Measurements from ENCODE around the gene MPV17L.
"Not testable (repeated sequence)": the region's sequence is repeated elsewhere in the genome, so short reads cannot be mapped to it uniquely, and the experiment has no call there.

MPV17L gene

DNA sequence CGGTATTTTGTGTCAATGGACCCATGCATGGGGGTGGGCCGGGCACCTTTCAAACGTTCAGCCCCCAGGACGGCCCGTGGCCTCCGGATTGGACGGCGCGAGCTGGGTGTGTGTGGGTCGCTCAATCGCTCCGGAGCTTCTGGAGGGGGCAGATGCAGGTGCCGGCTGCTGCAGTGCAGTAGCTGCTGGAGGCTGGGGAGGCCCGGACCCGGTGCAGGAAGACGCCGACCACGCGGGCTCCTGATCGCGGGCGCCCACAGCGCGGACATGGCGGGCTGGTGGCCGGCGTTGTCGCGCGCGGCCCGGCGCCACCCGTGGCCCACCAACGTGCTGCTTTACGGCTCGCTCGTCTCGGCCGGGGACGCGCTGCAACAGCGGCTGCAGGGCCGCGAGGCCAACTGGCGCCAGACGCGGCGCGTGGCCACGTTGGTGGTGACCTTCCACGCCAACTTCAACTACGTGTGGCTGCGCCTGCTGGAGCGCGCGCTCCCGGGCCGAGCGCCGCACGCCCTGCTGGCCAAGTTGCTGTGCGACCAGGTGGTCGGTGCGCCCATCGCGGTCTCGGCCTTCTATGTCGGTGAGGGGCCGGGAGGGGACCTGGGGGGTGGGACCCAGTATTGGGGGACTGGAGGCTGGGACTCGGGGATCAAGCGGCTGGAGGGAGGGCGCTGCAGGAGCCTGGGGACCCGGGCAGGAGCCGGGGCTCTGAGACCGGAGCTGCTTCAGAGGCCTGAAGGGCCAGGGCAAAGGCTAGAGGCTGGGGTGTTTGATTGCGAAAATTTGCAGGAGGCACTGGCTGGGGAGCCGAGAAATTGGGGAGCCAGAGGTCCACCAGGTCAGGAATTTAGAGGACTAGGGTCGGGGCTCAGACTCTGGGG is at the start of gene MPV17L:
Gene MPV17L, plus strand, starts transcription at position 124 of the 878 bp plus-strand sequence. Its CDS starts 144 bp downstream, at position 268.
- not testable (repeated sequence) for DNase-seq (ENCODE audit: low read depth in 2 of 2)

DNA sequence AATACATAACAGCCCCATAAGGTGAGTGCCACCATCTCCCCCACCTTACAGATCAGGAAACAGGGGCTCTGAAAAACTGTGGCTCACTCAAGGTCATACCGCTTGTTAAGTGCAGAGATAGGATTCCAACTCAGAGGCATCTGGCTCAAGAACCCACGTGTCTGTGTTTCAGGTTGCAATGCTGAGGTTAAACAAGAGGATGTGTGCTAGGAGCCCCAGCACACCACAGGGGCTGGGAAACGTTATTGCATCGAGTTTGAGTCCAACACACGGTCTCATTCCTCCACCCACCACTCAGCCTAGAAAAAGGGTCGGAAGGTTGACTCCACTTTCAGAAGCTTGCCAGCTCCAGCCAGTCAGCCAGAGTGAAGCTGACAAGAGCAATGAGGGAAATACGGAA is 46.8 kb upstream of the MPV17L start:
- not testable (repeated sequence) for DNase-seq (ENCODE audit: low read depth in 2 of 2)

DNA sequence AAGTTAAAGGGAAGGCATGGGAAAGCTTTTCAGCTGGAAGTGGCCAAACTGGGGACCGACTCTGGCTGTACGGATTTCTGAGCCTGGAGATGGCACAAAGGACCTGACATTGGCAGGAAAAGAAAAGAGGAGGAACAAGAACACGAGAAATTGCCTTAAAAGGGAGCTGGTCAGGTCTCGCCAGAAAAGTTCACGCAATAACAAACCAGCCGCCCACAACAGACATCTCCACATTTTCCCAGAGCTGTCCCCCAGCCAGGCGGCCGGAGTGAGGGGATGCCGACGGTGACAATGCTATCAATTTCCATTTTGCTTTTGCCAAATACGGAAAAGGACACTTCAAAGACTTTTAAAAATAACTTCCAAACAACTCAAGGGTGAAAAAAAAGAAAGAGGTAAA is 44.3 kb upstream of the MPV17L start:
- DNase-seq (ENCODE audit: low read depth in 2 of 2) = not testable (repeated sequence)

DNA sequence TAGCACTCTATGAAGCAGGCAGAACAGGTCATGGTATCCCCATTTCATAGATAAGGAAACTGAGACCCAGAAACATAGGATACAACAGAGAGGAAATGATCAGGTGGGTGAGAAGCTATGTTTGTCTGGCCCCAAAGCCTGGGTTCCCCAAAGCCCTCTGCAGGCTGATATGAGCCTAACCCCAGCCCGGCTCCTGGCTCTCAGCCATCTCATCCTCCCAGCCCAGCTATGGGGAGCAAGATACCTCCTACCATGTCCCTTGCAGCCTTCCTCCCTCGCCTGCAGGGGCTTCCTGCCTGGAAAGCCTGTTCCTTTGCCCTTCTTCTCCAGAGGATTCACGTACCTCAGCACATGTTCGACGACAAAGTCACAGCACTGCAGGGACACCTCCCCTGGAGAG is 43.8 kb upstream of the MPV17L start:
- DNase-seq (ENCODE audit: low read depth in 2 of 2) = not testable (repeated sequence)

DNA sequence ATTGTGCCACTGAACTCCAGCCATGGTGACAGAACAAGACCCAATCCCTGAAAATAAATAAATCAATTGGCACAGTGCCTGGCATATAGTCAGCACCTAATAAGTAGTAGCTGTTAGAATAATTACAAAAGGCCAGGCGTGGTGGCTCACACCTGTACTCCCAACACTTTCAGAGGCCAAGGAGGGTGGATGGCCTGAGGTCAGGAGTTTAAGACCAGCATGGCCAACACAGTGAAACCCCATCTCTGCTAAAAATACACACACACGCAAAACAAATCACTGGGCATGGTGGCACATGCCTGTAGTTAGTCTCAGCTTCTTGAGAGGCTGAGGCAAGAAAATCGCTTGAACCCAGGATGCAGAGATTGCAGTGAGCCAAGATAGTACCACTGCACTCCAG is 42.7 kb upstream of the MPV17L start:
- DNase-seq (ENCODE audit: low read depth in 2 of 2) = not testable (repeated sequence)

DNA sequence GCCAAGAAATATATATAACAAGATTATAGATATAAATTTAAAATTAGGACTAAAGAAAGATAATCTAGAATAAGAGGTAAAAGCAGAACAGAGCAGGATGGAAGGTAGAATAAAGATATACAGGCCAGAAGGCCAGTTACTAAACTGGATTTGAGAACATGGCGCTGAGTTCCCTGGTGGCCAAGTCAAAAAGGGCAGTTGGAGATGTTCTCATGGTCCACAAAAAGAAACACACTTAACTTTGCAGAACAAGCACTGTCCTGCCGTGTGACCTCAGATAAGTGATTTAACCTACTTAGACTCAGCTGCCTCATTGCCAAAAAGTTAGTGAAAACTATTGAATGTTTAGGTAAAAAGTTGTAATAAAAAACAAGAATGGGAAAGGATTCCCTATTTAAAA is 40.7 kb upstream of the MPV17L start:
- not testable (repeated sequence) for DNase-seq (ENCODE audit: low read depth in 2 of 2)

DNA sequence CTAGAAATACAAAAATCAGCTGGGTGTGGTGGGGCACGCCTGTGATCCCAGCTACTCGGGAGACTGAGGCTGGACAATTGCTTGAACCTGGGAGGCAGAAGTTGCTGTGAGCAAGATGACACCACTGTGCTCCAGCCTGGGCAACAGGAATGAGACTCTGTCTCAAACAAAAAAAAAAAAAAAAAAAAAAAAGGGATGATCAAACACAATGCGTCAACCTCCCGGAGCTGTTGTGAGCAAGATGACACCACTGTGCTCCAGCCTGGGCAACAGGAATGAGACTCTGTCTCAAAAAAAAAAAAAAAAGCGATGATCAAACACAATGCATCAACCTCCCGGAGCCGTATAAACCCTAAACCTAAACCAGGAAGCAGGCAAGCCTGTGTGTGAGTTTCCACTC is 38.1 kb upstream of the MPV17L start:
- not testable (repeated sequence) for DNase-seq (ENCODE audit: low read depth in 2 of 2)

DNA sequence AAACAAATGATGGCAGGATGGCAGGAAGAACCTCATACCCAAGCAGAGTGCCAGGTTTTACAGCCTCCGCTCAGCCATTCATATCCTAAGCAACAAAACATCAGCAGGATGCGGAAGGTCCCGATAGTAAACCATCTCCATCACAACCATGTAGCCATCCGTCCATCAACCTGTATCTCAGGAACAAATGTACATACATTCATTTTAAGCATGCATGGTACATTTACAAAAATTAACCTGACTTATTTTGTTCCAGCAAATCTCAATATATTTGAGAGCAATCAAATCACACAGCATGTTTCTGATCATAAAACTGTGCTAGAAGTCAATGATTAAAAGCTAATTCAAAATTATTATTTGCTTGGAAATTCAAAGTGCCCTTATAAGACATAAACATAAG is 17.4 kb upstream of the MPV17L start, which contains the start of gene NPIPA5:
Gene NPIPA5, minus strand, starts transcription at position 101 of the 400 bp plus-strand sequence. Its CDS starts 0 bp downstream, at position 101.
- DNase-seq (ENCODE audit: low read depth in 2 of 2) = not testable (repeated sequence)

DNA sequence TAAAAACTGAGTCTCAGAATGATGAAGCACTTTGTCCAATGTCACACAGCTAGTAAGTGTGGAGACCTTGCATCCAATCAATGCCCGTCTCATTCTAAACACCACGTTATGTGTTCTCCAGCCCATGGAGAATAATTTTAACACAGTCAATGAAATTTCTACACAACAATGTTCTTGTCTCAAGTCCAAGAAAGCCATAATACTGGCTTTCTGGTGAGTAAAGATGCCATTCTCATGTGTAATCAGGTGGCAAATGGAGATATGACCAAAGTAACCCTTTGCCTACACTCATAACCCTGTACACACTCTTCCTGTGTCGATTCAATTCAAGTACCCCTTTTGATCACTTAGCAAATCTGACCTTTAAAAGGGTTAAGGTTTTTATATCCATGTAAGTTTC is 12.7 kb upstream of the MPV17L start:
- DNase-seq (ENCODE audit: low read depth in 2 of 2) = not testable (repeated sequence)

DNA sequence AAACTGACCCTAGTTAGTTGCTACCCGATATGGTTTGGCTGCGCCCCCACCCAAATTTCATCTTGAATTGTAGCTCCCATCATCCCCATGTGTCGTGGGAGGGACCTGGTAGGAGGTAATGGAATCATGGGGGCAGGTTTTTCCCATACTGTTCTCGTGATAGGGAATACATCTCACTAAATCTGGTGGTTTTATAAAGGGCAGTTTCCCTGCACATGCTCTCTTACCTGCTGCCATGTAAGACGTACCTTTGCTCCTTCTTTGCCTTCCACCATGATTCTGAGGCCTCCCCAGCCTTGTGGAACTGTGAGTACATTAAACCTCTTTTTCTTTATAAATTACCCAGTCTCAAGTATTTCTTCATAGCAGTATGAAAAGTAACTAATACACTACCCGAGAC is 7.5 kb upstream of the MPV17L start:
- DNase-seq (ENCODE audit: low read depth in 2 of 2) = not testable (repeated sequence)

DNA sequence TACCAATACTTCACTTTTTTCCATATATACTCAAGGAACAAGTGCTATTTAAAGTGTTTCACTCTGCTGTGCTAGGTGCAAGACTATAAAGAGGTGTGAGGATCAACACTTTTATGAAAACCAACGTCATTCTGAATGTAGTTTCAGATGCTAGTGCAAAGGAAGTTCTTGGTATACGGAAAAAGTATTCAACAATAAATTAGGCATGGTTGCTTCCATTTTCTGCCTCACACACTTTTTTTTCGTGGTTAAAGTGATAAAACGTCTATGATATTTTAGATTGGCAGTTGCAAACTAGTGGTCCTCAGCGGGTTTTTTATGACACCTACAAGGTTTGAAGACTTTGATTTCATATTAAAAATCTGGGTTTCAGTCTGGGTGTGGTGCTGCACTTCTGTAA is 5.6 kb upstream of the MPV17L start:
- not testable (repeated sequence) for DNase-seq (ENCODE audit: low read depth in 2 of 2)

DNA sequence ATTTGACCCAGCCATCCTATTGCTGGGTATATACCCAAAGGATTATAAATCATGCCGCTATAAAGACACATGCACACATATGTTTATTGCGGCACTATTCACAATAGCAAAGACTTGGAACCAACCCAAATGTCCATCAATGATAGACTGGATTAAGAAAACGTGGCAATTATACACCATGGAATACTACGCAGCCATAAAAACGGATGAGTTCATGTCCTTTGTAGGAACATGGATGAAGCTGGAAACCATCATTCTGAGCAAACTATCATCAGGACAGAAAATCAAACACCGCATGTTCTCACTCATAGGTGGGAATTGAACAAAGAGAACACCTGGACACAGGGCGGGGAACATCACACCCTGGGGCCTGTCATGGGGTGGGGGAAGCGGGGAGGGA is 2.5 kb upstream of the MPV17L start:
- not testable (repeated sequence) for DNase-seq (ENCODE audit: low read depth in 2 of 2)

DNA sequence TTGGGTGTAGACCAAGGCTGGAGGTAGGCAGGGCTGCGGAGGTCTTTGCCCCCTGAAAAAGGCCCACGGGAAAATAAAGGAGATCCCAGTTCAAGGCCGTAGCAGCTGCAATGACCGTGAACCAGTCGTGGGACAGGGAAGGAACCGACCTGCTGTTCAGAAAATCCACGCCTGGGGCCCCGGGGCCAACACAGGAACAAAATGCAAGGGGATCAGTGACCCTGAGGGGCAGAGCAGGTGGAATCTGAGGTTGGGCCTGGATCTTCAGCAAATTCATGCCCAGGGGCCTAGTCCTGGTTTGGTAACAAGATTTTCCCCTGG is 915 bp downstream of the MPV17L start:
- not testable (repeated sequence) for DNase-seq (ENCODE audit: low read depth in 2 of 2)

DNA sequence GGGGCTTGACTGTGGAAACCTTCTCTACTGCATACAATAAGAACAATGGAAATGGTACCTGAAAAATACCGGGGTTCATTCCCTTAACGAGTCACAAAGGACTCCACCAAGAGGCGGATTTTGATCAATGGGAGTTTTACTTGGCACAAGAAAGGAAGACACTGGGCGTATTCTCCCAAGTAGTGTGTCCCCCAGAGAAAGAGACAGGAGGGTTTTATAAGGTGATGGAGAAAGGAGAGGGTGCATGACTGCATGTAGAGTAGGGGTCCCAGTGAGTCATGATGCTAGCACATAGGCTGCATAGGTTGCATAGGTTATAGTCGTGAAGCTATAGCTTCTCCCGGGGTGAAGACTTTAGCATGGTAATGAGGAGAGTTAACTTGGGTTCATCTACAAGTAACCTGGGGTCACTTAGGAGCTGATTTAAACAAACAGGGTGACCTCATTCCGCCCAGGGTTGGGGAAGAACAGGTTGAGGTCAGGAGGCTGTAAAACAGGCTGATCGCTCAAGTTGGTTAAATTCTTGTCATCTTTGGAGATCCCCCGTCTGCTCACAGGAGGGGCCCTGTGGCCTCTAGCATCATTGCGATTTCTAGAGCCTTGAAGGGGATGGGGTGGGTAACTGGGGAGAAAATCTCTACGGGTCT is 1.5 kb downstream of the MPV17L start:
- DNase-seq (ENCODE audit: low read depth in 2 of 2) = no peak

DNA sequence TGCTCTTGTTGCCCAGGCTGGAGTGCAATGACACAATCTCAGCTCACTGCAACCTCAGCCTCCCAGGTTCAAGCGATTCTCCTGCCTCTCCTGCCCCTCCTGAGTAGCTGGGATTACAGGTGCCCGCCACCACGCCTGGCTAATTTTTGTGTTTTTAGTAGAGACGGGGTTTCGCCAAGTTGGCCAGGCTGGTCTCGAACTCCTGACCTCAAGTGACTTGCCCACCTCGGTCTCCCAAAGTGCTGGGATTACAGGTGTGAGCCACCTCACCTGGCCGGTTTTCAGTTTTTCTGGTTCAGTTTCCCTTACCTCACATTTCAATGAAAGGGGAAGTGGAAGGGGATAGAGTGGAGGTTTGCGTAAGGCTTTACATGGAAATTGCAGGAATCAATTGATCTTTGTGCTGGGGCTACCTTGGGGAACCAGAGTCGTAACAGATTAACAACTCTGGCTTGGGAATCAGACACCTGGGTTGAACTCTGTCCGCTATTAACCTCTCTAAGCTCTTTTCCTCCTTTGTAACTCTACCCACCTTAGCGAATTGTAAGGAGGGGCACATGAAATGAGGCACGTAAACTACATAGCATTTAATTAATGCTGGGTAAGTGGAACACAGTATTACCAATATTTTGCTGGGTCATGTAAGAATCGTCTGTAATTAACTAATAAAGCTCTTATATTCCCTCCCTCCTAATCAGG is 3.2 kb downstream of the MPV17L start:
- no peak for DNase-seq (ENCODE audit: low read depth in 2 of 2)

DNA sequence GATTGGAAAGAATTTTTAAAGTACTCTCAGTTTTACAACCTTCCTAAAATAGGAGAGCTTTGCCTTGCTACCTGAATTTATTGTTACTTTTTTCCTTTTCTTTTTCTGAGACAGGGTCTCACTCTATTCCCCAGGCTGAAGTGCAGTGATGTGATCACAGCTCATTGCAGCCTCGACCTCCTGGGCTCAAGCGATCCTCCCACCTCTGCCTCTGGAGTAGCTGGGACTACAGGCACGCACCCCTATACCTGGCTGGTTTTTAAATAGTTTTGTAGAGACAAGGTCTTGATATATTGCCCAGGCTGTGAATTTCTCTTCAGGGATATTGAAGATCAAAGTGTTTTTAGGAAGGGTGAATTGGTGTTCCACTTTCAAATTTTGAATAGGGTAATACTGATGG is 3.8 kb downstream of the MPV17L start:
- DNase-seq (ENCODE audit: low read depth in 2 of 2) = no peak

DNA sequence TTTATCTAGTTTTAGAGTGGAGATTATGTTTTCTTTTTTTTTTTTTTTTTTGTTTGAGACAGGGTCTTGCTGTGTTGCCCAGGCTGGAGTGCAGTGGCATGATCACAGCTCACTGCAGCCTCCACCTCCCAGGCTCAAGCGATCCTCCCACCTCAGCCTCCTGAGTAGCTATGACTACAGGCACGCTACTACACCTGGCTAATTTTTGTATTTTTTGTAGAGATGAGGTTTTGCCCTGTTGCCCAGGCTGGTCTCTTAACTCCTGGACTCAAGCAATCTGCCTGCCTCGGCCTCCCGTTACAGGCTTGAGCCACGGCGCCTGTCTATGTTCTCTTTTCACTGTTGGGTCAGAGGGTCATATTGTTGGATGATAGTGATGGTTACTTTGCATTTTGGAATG is 4.8 kb downstream of the MPV17L start:
- not testable (repeated sequence) for DNase-seq (ENCODE audit: low read depth in 2 of 2)

DNA sequence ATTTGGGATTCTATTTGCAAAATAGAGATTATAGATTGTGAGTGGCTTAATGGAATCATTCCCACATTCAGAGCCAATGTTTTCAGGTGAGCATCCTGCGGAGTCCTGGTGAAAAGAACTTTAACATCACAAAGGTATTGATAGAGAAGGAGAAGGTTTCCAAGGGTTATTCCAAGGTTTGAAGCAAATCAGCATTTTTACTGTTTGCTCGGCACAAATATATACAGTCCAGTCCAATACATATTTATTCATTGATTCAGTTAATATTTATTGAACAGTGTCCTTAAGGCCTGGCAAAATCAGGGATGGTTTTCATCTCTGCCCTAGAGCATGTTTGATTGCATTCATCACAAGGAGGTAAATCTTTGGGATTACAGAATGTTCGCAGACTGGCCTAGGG is 6.4 kb downstream of the MPV17L start:
- no peak for DNase-seq (ENCODE audit: low read depth in 2 of 2)

DNA sequence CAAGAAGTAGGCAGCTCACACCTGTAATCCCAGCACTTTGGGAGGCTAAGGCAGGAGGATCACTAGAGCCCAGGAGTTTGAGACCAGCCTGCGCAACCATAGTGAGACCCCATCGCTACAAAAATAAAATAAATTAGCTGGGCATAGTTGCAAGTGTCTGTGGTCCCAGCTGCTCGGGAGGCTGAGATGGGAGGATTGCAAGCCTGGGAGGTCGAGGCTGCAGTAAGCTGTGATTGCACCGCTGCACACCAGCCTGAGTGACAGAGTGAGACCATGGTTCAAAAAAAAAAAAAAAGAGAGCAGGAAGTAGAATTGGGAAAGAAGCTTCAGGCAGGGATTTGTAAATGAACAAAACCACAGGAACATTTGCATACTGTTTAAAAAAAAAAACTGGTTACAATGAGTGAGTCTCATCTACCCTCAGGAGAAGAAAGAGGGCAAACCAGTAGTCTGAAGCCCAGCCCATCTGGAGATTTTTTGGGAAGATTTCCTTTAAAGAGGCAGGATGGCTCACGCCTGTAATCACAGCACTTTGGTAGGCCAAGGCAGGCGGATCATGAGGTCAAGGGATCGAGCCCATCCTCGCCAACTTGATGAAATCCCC is 7.9 kb downstream of the MPV17L start:
- no peak for DNase-seq (ENCODE audit: low read depth in 2 of 2)

DNA sequence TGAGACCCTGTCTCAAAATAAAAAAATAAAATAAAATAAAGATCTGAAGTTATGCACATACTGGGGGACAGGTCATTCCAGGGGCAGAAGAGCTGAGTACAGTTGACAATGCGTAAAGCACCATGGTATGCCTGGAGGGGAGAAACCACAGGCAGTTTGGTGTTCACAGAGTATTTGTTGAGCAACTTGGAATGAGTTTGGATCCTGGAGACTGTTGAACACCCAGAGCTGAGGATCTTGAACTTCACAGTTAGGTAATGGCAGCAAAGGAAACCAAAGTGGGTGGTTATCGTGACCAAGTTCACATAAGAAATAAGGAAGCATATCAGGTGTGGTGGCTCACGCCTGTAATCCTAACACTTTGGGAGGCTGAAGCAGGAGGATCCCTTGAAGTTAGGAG is 8.5 kb downstream of the MPV17L start:
- not testable (repeated sequence) for DNase-seq (ENCODE audit: low read depth in 2 of 2)

DNA sequence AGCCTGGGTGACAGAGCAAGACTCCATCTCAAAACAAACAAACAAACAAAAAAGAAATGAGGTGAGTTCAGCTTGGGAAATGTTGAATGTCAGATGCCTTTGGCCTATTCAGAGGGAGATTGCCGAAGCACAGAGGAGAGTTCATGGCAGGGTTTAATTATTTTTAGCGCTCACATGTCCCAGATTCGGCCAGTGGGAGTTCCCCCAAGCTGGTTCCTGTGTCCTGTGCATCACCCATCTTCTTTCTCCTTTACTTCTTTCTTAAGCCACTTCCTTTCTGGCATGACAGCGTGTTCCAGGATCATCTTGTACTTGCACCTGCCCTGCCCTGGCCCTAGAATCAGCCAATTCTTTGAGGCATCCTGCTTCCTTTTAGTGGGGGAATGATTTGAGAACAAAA is 9.2 kb downstream of the MPV17L start:
- DNase-seq (ENCODE audit: low read depth in 2 of 2) = no peak

DNA sequence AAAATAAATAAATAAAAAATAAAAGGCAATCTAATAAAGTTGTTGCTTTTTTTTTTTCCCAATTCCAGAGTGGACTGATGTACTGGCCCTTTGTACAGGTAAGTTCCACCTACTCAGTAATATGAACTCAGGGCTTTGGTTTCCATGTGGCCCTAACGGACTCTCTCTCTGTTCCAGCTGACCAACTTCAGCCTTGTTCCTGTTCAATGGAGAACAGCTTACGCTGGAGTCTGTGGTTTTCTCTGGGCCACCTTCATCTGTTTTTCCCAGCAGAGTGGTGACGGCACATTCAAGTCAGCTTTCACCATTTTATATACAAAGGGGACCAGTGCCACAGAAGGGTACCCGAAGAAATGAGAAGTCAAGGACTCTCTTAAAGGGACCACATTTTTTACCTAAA is 12.2 kb downstream of the MPV17L start:
- not testable (repeated sequence) for DNase-seq (ENCODE audit: low read depth in 2 of 2)
